Suprapubic skin (tissue), 4 donors: ENCODE measurements around the gene LRRC43.

Experiments
- POLR2A ChIP-seq, 2 donors: fragments of 450-650 bp; IDR thresholded peaks; one replicate each; pipeline ENCODE4 v1.6.1; 2017; ENCODE audit warnings: antibody characterized with exemption in 2 of 2, mild to moderate bottlenecking in 2 of 2, moderate library complexity in 2 of 2
- POLR2AphosphoS5 ChIP-seq, 3 donors: sonication (generic); formaldehyde crosslinking; IDR thresholded peaks; one replicate each; pipeline ENCODE4 v1.6.1; 2017; ENCODE audit warnings: antibody characterized with exemption in 3 of 3
- TF ChIP-seq, protein P1 (sequence below), 2 donors: fragments of 200-600 bp in 1 of 2; fragments of 450-650 bp in 1 of 2; sonication (generic) in 1 of 2; IDR thresholded peaks; one replicate each; pipeline ENCODE4 v1.5.1; 2016 to 2019; ENCODE audit warnings: antibody characterized with exemption in 2 of 2, mild to moderate bottlenecking in 1 of 2, moderate library complexity in 1 of 2

DNA sequence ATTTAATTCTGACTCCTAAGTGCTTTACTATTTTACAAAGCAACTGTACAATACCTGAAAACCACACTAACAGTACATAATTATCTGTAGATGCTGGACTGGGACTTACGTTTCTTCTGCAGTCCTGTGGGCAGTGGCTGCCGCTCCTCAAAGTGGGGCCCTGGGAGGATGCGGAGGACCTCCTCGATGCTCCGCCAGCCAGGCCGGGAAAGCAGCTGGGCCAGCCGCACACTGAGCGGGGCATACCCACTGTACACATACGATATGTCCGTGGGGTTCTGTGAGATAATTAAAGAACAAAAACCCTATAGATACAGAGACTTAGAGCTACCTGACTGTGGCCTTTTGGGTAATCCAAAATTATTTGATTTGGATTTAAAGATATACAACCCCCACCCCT is 49.8 kb downstream of the LRRC43 start:
- TF ChIP-seq, protein P1, sequence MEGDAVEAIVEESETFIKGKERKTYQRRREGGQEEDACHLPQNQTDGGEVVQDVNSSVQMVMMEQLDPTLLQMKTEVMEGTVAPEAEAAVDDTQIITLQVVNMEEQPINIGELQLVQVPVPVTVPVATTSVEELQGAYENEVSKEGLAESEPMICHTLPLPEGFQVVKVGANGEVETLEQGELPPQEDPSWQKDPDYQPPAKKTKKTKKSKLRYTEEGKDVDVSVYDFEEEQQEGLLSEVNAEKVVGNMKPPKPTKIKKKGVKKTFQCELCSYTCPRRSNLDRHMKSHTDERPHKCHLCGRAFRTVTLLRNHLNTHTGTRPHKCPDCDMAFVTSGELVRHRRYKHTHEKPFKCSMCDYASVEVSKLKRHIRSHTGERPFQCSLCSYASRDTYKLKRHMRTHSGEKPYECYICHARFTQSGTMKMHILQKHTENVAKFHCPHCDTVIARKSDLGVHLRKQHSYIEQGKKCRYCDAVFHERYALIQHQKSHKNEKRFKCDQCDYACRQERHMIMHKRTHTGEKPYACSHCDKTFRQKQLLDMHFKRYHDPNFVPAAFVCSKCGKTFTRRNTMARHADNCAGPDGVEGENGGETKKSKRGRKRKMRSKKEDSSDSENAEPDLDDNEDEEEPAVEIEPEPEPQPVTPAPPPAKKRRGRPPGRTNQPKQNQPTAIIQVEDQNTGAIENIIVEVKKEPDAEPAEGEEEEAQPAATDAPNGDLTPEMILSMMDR (IDR thresholded peaks at IDR 0.05) = no peak
- TF ChIP-seq POLR2AphosphoS5 (IDR thresholded peaks at IDR 0.05) = no peak
- TF ChIP-seq POLR2A (IDR thresholded peaks at IDR 0.05) = no peak
